H9 (cell line): ENCODE results near the gene NUDT14. TPM values are rescaled to one million over a fixed set of nuclear protein-coding genes. Genes with fewer than 3 reads are reported as not detected.
A peak's percentile ranks its signal among the peaks of the same experiment; 100 is the strongest.

Source experiments
- DNase-seq: peaks from one replicate; pipeline ENCODE4 v3.0.0-alpha.2; 2017
- H2AFZ ChIP-seq: one replicate; pipeline ENCODE4 v1.6.1; 2013; ENCODE audit warnings: mild to moderate bottlenecking, low read length, control low read depth, moderate library complexity
- H2AK5ac ChIP-seq: 2 replicates; pipeline ENCODE4 v1.6.1; 2013; ENCODE audit warnings: low read length, control low read depth, mixed read lengths; ENCODE audit not compliant: insufficient read length
- H2BK120ac ChIP-seq: one replicate; pipeline ENCODE4 v1.6.1; 2013; ENCODE audit warnings: low read depth, mild to moderate bottlenecking, low read length, control low read depth, inconsistent platforms; ENCODE audit not compliant: poor library complexity, severe bottlenecking
- H2BK12ac ChIP-seq: 2 replicates; pipeline ENCODE4 v1.6.1; 2013; ENCODE audit warnings: low read length, control low read depth, mixed read lengths, low read depth; ENCODE audit not compliant: insufficient read length
- H2BK15ac ChIP-seq: 2 replicates; pipeline ENCODE4 v1.6.1; 2013; ENCODE audit warnings: low read depth, low read length, control low read depth
- H2BK20ac ChIP-seq: one replicate; pipeline ENCODE4 v1.6.1; 2013; ENCODE audit warnings: low read depth, mild to moderate bottlenecking, low read length, control low read depth, inconsistent platforms; ENCODE audit not compliant: poor library complexity, severe bottlenecking
- H2BK5ac ChIP-seq: 2 replicates; pipeline ENCODE4 v1.6.1; 2013; ENCODE audit warnings: low read length, control low read depth, mixed read lengths; ENCODE audit not compliant: insufficient read length
- H3K14ac ChIP-seq: 2 replicates; pipeline ENCODE4 v1.6.1; 2013; ENCODE audit warnings: low read length, control low read depth; ENCODE audit not compliant: insufficient read depth
- H3K18ac ChIP-seq: 2 replicates; pipeline ENCODE4 v1.6.1; 2013; ENCODE audit warnings: low read depth, mild to moderate bottlenecking, mixed read lengths, low read length, control low read depth; ENCODE audit not compliant: insufficient read length
- H3K23ac ChIP-seq: 2 replicates; pipeline ENCODE4 v1.6.1; 2013; ENCODE audit warnings: low read length, control low read depth, mixed read lengths, low read depth; ENCODE audit not compliant: insufficient read length
- H3K23me2 ChIP-seq: 2 replicates; pipeline ENCODE4 v1.6.1; 2013; ENCODE audit warnings: low read depth, mild to moderate bottlenecking, mixed read lengths, low read length, control low read depth; ENCODE audit not compliant: insufficient read length, poor library complexity, severe bottlenecking
- H3K27ac ChIP-seq: 2 replicates; pipeline ENCODE4 v1.5.1; 2013; ENCODE audit warnings: low read length, control low read depth, mixed read lengths, low read depth; ENCODE audit not compliant: insufficient read length
- H3K27me3 ChIP-seq: 2 replicates; pipeline ENCODE4 v1.6.1; 2013; ENCODE audit warnings: low read length, control low read depth, inconsistent platforms; ENCODE audit not compliant: insufficient read depth
- H3K4ac ChIP-seq: 2 replicates; pipeline ENCODE4 v1.6.1; 2013; ENCODE audit warnings: low read depth, mild to moderate bottlenecking, control low read depth, inconsistent platforms, low read length, moderate library complexity
- H3K4me1 ChIP-seq: 2 replicates; pipeline ENCODE4 v1.6.1; 2013; ENCODE audit warnings: low read length, control low read depth, inconsistent platforms; ENCODE audit not compliant: insufficient read depth
- H3K4me2 ChIP-seq: 2 replicates; pipeline ENCODE4 v1.6.1; 2013; ENCODE audit warnings: low read length, control low read depth, mixed read lengths; ENCODE audit not compliant: insufficient read length, insufficient read depth
- H3K56ac ChIP-seq: 2 replicates; pipeline ENCODE4 v1.6.1; 2013; ENCODE audit warnings: low read depth, mild to moderate bottlenecking, mixed read lengths, low read length, control low read depth; ENCODE audit not compliant: insufficient read length
- H3K79me1 ChIP-seq: 2 replicates; pipeline ENCODE4 v1.6.1; 2013; ENCODE audit warnings: low read depth, mild to moderate bottlenecking, moderate library complexity, low read length, control low read depth, inconsistent platforms; ENCODE audit not compliant: insufficient read depth, poor library complexity, severe bottlenecking
- H3K79me2 ChIP-seq: 2 replicates; pipeline ENCODE4 v1.6.1; 2013; ENCODE audit warnings: low read length, control low read depth, inconsistent platforms; ENCODE audit not compliant: insufficient read depth
- H3K9ac ChIP-seq: 2 replicates; pipeline ENCODE4 v1.6.1; 2013; ENCODE audit warnings: low read length, control low read depth, mixed read lengths; ENCODE audit not compliant: insufficient read length; ENCODE audit errors: extremely low read depth
- H3K9me3 ChIP-seq: one replicate; pipeline ENCODE4 v1.6.1; 2013; ENCODE audit warnings: low read depth, low read length, inconsistent platforms; ENCODE audit not compliant: control insufficient read depth
- H3T11ph ChIP-seq: one replicate; pipeline ENCODE4 v1.6.1; 2013; ENCODE audit warnings: mild to moderate bottlenecking, low read length, control low read depth, inconsistent platforms
- H4K20me1 ChIP-seq: one replicate; pipeline ENCODE4 v1.6.1; 2013; ENCODE audit not compliant: control insufficient read depth, insufficient read length, insufficient read depth
- H4K5ac ChIP-seq: 2 replicates; pipeline ENCODE4 v1.6.1; 2013; ENCODE audit warnings: low read depth, mild to moderate bottlenecking, mixed read lengths, low read length, control low read depth; ENCODE audit not compliant: insufficient read length
- H4K8ac ChIP-seq: replicated peaks from 2 replicates; pipeline ENCODE4 v1.6.1; 2013; ENCODE audit warnings: low read length, control low read depth, mixed read lengths, low read depth; ENCODE audit not compliant: insufficient read length
- H4K91ac ChIP-seq: 2 replicates; pipeline ENCODE4 v1.6.1; 2013; ENCODE audit warnings: low read depth, mild to moderate bottlenecking, moderate library complexity, mixed read lengths, low read length, control low read depth; ENCODE audit not compliant: insufficient read length
- H3K27ac Mint-ChIP-seq, 3 experiments: 2 replicates in 2 of 3; 3 replicates in 1 of 3; pipeline ENCODE4 v1.8.0; 2020 to 2021; ENCODE audit warnings: mixed read lengths in 3 of 3, mild to moderate bottlenecking in 1 of 3, moderate library complexity in 1 of 3
- H3K27me3 Mint-ChIP-seq: 2 replicates; pipeline ENCODE4 v1.8.0; 2021; ENCODE audit warnings: low read depth, mild to moderate bottlenecking, moderate library complexity, mixed read lengths
- H3K36me3 Mint-ChIP-seq, 3 experiments: 2 replicates in 2 of 3; 3 replicates in 1 of 3; pipeline ENCODE4 v1.8.0; 2020 to 2021; ENCODE audit warnings: low read depth in 3 of 3, mixed read lengths in 3 of 3; ENCODE audit not compliant: insufficient read depth in 1 of 3
- H3K4me1 Mint-ChIP-seq, 2 experiments: 2 replicates each; pipeline ENCODE4 v1.8.0; 2020; ENCODE audit warnings: mixed read lengths in 2 of 2
- H3K4me3 Mint-ChIP-seq, 2 experiments: 2 replicates in 1 of 2; 3 replicates in 1 of 2; pipeline ENCODE4 v1.8.0; 2020 to 2021; ENCODE audit warnings: mild to moderate bottlenecking in 2 of 2, mixed read lengths in 2 of 2, moderate library complexity in 1 of 2
- H3K9me3 Mint-ChIP-seq, 2 experiments: 2 replicates in 1 of 2; 3 replicates in 1 of 2; pipeline ENCODE4 v1.8.0; 2020; ENCODE audit warnings: mild to moderate bottlenecking in 2 of 2, mixed read lengths in 2 of 2, moderate library complexity in 1 of 2
- CTCF ChIP-seq: fragments of 200-600 bp; sonication (generic); conservative IDR thresholded peaks from 3 replicates; pipeline ENCODE4 v1.8.0; 2021; ENCODE audit warnings: antibody characterized with exemption, mild to moderate bottlenecking
- WGBS: extraction: QIAGEN DNeasy Blood & Tissue Kit; methylation state at CpG from one replicate; pipeline ENCODE4 v1.1.7; 2013; ENCODE audit warnings: missing lambda C conversion rate, low lambda C conversion rate, mixed read lengths; ENCODE audit not compliant: insufficient read length; ENCODE audit errors: extremely low coverage; 5-methylcytosine and 5-hydroxymethylcytosine counted together
- total RNA-seq: library from RNA; stranded (reverse); gene quantifications from 2 replicates; pipeline ENCODE4 v1.2.1, GENCODE V29; 2021

The NUDT14 gene
- total RNA-seq, 1 experiment from 2014 or later = 41.1 TPM

GRCh38 chr14:105136401-105137322 is 44.5 kb downstream of the NUDT14 start:
- H4K5ac ChIP-seq = no peak overlapping the region
- no peak overlapping the region for H3K27ac Mint-ChIP-seq
- H3T11ph ChIP-seq = no peak overlapping the region
- H3K9me3 ChIP-seq = no peaks in the 10 kb centered on the region
- no peak for TF ChIP-seq CTCF
- peaks cover 14 to 18% of the 10 kb centered on the region in 2 experiments for H3K9me3 Mint-ChIP-seq
- no peaks in the 10 kb centered on the region for H3K79me2 ChIP-seq
- no peak overlapping the region for H2AK5ac ChIP-seq
- no peak overlapping the region for H3K23ac ChIP-seq
- H3K4me2 ChIP-seq = no peak overlapping the region
- H3K27ac ChIP-seq = no peak overlapping the region
- H3K56ac ChIP-seq = no peak overlapping the region
- H3K27me3 Mint-ChIP-seq = peaks cover 7% of the 10 kb centered on the region
- H3K23me2 ChIP-seq = no peaks in the 10 kb centered on the region
- no peak overlapping the region for H3K4me3 Mint-ChIP-seq
- peaks cover 0 to 18% (median 6%) of the 10 kb centered on the region in 3 experiments; a peak in 4 of 7 replicates for H3K36me3 Mint-ChIP-seq
- no peak overlapping the region for H2BK12ac ChIP-seq
- H3K9ac ChIP-seq = no peak overlapping the region
- no peak overlapping the region for H2AFZ ChIP-seq
- WGBS = no CpG with 5 or more reads among the region's 50 CpGs
- H3K18ac ChIP-seq = no peak overlapping the region
- no peak overlapping the region for H2BK120ac ChIP-seq
- no peak overlapping the region for H2BK5ac ChIP-seq
- H2BK20ac ChIP-seq = no peak overlapping the region
- H3K4me1 ChIP-seq = no peaks in the 10 kb centered on the region
- no peak overlapping the region; the same call in 1 of the 2 replicates for H3K14ac ChIP-seq
- H4K91ac ChIP-seq = no peak overlapping the region
- H4K8ac ChIP-seq = no peak overlapping the region
- no peaks in the 10 kb centered on the region for H3K27me3 ChIP-seq
- no peak overlapping the region for H2BK15ac ChIP-seq
- H3K4ac ChIP-seq = no peak overlapping the region
- no peaks in the 10 kb centered on the region for H3K79me1 ChIP-seq
- H3K4me1 Mint-ChIP-seq = peaks cover 0 to 4% of the 10 kb centered on the region in 2 experiments; a peak in 1 of 4 replicates
- peak; percentile 39 for DNase-seq
- H4K20me1 ChIP-seq = no peaks in the 10 kb centered on the region
